Keratinocyte (primary cell): ENCODE measurements around the gene RELL1.

Source experiments
- EZH2 ChIP-seq: IDR thresholded peaks from one replicate; pipeline ENCODE4 v1.6.1; 2012; ENCODE audit warnings: inconsistent platforms, mild to moderate bottlenecking, low read length, moderate library complexity
- TF ChIP-seq, protein P1 (sequence below), 3 experiments: IDR thresholded peaks in 1 of 3; conservative IDR thresholded peaks in 1 of 3; optimal IDR thresholded peaks in 1 of 3; 2 replicates in 2 of 3; 3 replicates in 1 of 3; pipeline versions ENCODE3 to v1.5.1; 2011; ENCODE audit warnings: low read length in 3 of 3, mild to moderate bottlenecking in 3 of 3, moderate library complexity in 2 of 3, control low read depth in 1 of 3, inconsistent platforms in 1 of 3; ENCODE audit not compliant: insufficient read depth in 2 of 3; ENCODE audit errors: extremely low read depth in 1 of 3

DNA sequence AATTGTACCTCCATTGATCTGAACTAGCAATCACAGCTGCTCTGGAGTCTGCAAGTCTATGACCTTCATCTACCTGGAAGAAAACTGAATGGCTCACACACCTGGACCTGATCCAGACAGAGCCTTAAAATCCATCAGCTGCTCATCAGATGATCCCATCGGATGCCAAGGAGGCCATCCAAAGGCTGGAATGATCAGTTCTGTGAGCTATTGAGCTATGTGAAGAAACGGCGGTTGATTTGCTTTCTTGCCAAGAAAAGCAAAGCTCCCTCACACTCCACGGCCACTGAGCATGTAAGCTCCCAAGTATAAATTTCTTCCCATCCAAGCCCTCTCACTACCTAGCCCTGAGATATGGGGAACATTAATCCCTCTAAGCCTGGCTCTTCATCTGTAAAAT is 63.1 kb downstream of the RELL1 start:
- TF ChIP-seq, protein P1, sequence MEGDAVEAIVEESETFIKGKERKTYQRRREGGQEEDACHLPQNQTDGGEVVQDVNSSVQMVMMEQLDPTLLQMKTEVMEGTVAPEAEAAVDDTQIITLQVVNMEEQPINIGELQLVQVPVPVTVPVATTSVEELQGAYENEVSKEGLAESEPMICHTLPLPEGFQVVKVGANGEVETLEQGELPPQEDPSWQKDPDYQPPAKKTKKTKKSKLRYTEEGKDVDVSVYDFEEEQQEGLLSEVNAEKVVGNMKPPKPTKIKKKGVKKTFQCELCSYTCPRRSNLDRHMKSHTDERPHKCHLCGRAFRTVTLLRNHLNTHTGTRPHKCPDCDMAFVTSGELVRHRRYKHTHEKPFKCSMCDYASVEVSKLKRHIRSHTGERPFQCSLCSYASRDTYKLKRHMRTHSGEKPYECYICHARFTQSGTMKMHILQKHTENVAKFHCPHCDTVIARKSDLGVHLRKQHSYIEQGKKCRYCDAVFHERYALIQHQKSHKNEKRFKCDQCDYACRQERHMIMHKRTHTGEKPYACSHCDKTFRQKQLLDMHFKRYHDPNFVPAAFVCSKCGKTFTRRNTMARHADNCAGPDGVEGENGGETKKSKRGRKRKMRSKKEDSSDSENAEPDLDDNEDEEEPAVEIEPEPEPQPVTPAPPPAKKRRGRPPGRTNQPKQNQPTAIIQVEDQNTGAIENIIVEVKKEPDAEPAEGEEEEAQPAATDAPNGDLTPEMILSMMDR (optimal IDR thresholded peaks at IDR 0.05 in 1 of 3, IDR thresholded peaks at IDR 0.05 in 1 of 3, conservative IDR thresholded peaks at IDR 0.05 in 1 of 3; ENCODE audit: extremely low read depth in 1 of 3, insufficient read depth in 2 of 3, low read length in 3 of 3): no peak
- TF ChIP-seq EZH2: no peak
